ENCODE measurements around the gene CPXM2.

- TF ChIP-seq CTCF (IDR thresholded peaks at IDR 0.05) (no peak), SIN3A (IDR thresholded peaks at IDR 0.05; ENCODE audit: borderline replicate concordance, insufficient read depth, low read depth, low read length) (no peak), REST (IDR thresholded peaks at IDR 0.05; ENCODE audit: insufficient read depth in 1 of 2, low read depth in 2 of 2, low read length in 1 of 2) (no peak)
Measured at GRCh38 chr10:123807444-123808035, 84.1 kb downstream of the CPXM2 start.

Measured in Panc1 (cell line).